GM21737 (cell line): ENCODE results near the gene RAB3GAP2.
"Not testable (repeated sequence)": the region's sequence is repeated elsewhere in the genome, so short reads cannot be mapped to it uniquely, and the experiment has no call there.

Experiments
- ATAC-seq: cut with Tn5 transposase; IDR thresholded peaks from one replicate; pipeline ENCODE4 v1.9.1; 2021; ENCODE audit warnings: mild to moderate bottlenecking, moderate library complexity; ENCODE audit not compliant: unreplicated experiment

Gene RAB3GAP2

DNA sequence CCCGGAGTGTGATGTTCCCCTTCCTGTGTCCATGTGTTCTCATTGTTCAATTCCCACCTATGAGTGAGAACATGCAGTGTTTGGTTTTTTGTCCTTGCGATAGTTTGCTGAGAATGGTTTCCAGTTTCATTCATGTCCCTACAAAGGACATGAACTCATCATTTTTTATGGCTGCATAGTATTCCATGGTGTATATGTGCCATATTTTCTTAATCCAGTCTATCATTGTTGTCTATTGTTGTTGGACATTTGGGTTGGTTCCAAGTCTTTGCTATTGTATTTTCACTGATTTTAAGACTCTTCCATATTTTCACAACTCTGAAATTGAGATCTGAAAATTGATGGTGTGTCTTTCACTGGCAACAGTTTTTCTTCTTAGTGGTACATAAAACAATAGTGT is 67.5 kb downstream of the RAB3GAP2 start:
- not testable (repeated sequence) for ATAC-seq

GRCh38 chr1:220203816-220204215 is 68.4 kb downstream of the RAB3GAP2 start:
- no peak for ATAC-seq

GRCh38 chr1:220198186-220199005 is 73.9 kb downstream of the RAB3GAP2 start:
- ATAC-seq, result no peak

- ATAC-seq, result no peak
These were observed 76.6 kb downstream of the RAB3GAP2 start for GRCh38 chr1:220195701-220196100.

GRCh38 chr1:220189750-220190347 is 82.4 kb downstream of the RAB3GAP2 start:
- ATAC-seq, result no peak

- no peak for ATAC-seq
These were observed 83.7 kb downstream of the RAB3GAP2 start for GRCh38 chr1:220188538-220188937.

- ATAC-seq, result no peak
These were observed 85.5 kb downstream of the RAB3GAP2 start for GRCh38 chr1:220186752-220187151.

DNA sequence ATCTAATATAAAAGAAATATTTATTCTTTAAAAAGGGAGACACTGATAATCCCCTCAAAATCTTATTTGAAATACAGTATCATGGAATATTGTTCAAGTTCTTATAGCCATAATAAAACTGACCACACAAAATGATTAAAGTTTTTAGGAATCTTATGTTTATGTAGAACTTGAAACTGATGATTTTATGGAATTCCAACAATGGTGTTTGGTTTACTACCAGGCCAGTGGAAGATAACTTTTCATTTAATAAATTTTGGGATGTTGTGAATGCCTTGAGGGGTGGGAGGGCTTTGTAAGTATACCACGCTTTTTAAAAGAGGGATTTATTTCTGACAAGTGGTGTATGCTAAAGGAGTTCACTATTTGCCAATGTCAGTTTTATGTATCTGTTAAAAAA is 87.7 kb downstream of the RAB3GAP2 start:
- ATAC-seq, result no peak

DNA sequence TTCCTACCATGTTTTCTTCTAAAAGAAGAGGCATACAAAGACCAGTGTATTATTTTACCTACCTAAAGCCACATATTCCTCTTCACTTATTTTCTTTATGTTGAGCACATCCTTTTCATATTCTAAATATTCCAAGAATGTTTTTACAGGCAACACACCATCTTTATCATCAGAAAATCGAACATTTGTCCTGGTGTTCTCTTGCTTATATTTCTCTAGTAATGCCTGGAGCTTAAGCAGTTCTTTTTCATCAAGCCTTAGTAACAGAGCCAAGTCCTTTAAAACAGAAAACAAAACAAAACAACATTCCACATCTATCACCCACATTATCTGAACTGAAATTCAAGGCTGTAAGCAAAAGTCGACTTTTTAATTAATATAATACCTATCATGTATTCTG is 89.6 kb downstream of the RAB3GAP2 start:
- no peak for ATAC-seq

- ATAC-seq, result no peak
These were observed 90.1 kb downstream of the RAB3GAP2 start for GRCh38 chr1:220182111-220182510.

GRCh38 chr1:220176540-220176939 is 95.7 kb downstream of the RAB3GAP2 start:
- ATAC-seq, result no peak

- ATAC-seq, result no peak
These were observed 101.3 kb downstream of the RAB3GAP2 start for GRCh38 chr1:220170836-220171526.

GRCh38 chr1:220169887-220170286 is 102.4 kb downstream of the RAB3GAP2 start:
- not testable (repeated sequence) for ATAC-seq

- ATAC-seq, result no peak
These were observed 105.4 kb downstream of the RAB3GAP2 start for GRCh38 chr1:220166853-220167252.

- ATAC-seq, result no peak
These were observed 107.7 kb downstream of the RAB3GAP2 start for GRCh38 chr1:220164517-220164916.

- no peak for ATAC-seq
These were observed 108.1 kb downstream of the RAB3GAP2 start for GRCh38 chr1:220164116-220164515.

GRCh38 chr1:220160027-220160426 is 112.2 kb downstream of the RAB3GAP2 start:
- ATAC-seq, result no peak

DNA sequence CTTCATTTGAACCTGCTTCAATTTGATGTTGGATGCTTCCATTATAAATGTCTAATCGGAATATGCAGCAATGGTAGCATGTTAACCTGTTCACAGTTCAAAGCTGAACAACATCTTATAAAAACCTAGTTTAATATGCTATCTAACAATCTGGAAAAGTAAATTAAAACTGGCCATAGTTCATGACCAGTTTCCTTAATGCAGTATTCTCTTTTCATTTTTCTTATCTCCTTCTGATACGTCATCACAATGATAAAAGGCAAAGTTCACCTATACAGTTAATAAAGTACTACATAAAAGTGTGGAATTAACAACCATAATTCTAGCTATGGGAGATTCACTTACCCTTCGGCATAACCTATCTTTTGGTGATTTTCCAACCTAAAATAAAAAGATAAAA is 113.2 kb downstream of the RAB3GAP2 start:
- ATAC-seq, result no peak

GRCh38 chr1:220158530-220158929 is 113.7 kb downstream of the RAB3GAP2 start:
- ATAC-seq, result not testable (repeated sequence)

DNA sequence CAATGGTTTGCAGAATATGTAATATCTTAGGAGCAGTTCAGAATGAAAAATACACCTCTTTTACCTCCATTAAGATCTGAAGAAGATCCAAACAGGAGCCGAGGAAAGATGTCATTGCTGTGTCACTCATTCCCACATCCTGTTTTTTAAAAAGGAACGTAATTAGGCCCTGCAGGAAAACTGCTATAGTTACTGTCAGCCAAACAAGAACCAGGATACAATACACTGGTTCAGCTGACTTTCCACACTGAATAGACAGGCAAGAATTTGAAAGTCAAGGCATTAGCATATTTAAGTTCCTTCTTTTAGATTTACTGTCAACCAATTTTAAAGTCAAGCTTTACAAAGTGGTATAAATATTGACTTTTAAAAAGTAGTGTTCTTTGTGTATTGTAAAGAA is 114.5 kb downstream of the RAB3GAP2 start:
- ATAC-seq, result no peak

GRCh38 chr1:220156620-220157146 is 115.6 kb downstream of the RAB3GAP2 start:
- ATAC-seq, result no peak

- no peak for ATAC-seq
These were observed 119.1 kb downstream of the RAB3GAP2 start for GRCh38 chr1:220153147-220153546.
